GM12892 (cell line): Measurements from ENCODE around the gene ASTN2.

Experiments
- POLR2A ChIP-seq: IDR thresholded peaks from 2 replicates; pipeline ENCODE4 v1.6.1; 2011; ENCODE audit warnings: low read depth, low read length, control low read depth
- POLR2AphosphoS5 ChIP-seq: IDR thresholded peaks from 2 replicates; pipeline ENCODE4 v1.6.1; 2011; ENCODE audit warnings: low read depth, low read length, control low read depth
- TAF1 ChIP-seq: IDR thresholded peaks from 2 replicates; pipeline ENCODE4 v1.6.1; 2011; ENCODE audit warnings: low read depth, mild to moderate bottlenecking, control low read depth, low read length, borderline replicate concordance

DNA sequence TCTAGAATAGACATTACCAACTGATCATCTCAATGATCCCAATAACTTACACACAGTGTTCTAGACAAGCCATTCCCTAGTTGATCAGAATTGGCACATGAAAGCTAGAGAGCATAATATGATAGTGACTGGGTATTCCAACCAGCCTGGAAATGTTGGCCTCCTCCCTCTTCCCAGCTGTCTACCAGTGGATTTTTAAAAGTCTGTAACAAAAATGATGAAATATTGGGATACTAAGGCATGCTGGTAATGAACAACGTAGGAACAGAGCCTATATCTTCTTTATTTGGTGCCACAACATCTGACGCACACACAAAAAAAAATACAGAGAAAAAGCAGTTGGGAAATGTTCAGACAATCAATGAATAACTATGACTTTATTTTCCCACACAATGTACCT, 692.9 kb downstream of the ASTN2 start:
- TF ChIP-seq POLR2A = no peak
- no peak for TF ChIP-seq POLR2AphosphoS5
- no peak for TF ChIP-seq TAF1
